GM18498 (cell line): ENCODE measurements around the gene ANKRD13A.
"Not testable (repeated sequence)": the region's sequence is repeated elsewhere in the genome, so short reads cannot be mapped to it uniquely, and the experiment has no call there.

ENCODE experiments used
- ATAC-seq: cut with Tn5 transposase; IDR thresholded peaks from one replicate; pipeline ENCODE4 v1.9.1; 2021; ENCODE audit warnings: mild to moderate bottlenecking, moderate library complexity; ENCODE audit not compliant: unreplicated experiment

Gene ANKRD13A

DNA sequence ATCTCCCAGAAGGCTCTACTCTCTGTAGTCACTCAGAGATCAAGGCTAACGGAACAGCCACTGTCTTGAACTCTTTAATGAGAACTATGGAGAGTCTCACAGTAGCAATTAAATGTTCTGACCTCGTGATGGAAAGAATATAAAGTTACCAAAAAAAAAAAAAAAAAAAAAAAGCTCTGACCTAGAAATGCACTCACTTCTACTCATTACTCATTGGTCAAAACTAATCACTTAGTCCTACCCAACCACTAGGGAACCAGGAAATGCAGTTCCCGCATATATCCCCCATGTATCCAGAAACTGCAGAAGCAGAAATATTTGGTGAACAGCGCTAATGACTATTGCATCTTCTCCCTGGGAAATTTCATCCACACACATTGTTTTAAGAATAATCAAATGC, 78.6 kb downstream of the ANKRD13A start:
- no peak for ATAC-seq

DNA sequence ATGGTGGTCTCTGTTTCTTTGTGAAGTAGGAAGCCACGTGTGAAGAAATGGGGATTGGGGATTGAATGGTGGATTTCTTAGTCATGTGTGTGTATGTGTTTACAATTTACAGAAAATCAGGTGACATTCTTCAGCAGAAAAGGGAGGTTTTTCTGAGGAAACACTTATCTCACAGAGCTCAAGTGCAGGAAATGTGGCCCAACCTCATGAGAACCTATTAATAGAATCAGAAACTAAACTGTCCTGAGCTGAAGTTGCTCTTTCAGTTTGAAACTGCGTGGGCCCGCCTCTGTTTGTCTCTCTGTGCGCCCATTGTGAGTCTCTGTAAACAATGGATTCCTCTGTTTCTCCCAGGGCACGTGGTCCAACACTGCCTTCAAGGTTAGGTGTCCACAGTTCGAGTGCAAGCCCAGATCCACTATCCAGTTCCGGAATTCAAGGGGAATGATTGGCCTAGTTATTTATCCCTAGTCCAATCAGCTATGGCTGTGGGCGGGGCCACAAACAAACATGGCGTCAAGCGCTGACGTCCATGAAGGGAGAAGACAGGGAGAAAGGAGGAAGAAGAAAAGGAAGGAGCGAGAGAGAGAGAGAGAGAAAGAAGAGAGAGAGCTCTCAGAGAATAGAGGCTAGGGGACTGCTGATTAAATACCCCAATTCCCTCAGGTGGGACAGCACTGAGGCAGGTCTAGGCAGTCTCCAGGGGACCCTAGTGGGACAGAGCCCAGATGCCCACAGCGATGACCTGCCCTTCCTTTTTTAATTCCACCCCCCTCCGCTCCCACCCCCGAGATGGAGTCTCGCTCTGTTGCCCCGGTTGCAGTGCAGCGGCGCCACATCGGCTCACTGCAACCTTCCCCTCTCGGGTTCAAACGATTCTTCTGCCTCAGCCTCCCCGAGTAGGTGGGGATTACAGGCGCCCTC, 80.5 kb downstream of the ANKRD13A start:
- ATAC-seq: peak; percentile 79

DNA sequence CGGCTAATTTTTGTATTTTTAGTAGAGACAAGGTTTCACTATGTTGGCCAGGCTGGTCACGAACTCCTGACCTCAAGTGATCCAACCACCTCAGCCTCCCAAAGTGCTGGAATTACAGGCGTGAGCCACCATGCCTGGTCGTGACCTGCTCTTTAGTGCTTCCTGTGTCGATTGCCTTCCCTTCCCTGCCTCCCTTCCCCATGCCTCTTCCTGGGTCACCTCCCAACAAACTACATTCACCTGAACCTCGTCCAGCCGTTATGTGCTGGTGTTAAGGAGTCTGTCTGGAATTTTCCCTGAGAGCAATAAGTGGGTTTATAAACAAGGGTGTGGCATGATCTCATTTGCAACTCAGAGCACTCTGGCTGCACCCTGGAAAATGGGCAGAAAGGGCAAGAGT, 81.2 kb downstream of the ANKRD13A start:
- no peak for ATAC-seq

DNA sequence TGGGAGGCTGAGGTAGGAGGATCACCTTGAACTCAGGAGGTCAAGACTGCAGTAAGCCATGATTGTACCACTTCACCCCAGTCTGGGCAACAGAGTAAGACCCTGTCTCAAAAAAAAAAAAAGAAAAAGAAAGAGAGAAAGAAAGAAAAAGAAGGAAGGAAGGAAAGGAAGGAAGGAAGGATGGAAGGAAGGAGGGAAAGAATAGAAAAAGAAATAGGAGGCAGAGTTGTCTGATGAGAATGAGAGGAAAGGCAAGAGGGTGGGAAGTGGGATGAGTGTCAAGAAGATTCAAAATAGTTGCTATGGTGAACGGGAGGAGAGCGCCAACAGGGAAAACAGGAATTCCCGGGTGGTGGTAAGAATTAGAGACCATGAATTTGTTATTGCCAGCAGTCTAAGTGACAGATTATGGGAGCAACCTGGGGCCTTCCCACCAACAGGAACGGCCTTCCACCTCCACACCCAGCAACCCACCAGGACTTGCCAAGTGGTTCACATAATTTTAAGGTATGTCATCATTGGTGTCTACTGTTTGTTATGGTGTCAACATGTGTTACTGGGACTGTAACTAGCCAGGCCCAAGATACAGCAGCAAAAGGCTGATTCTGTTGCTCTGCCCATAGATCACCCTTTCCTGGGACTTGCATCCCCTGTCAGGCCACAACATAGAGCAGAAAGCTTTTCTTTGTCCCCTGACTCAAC, 85.2 kb downstream of the ANKRD13A start:
- ATAC-seq: no peak

DNA sequence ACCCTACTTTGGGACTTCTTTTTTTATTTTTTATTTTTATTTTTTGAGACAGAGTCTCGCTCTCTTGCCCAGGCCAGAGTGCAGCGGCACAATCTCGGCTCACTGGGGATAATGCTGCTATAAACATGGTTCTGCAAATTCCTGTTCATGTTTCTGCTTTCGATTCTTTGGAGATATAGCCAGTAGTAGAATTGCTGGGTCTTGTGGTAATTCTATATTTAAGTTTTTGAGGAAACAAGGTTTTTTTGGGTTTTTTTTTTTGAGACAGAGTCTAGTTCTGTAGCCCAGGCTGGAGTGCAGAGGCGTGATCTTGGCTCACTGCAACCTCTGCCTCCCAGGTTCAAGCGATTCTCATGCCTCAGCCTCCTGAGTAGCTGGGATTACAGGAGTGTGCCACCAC, 89.0 kb downstream of the ANKRD13A start:
- ATAC-seq: not testable (repeated sequence)

DNA sequence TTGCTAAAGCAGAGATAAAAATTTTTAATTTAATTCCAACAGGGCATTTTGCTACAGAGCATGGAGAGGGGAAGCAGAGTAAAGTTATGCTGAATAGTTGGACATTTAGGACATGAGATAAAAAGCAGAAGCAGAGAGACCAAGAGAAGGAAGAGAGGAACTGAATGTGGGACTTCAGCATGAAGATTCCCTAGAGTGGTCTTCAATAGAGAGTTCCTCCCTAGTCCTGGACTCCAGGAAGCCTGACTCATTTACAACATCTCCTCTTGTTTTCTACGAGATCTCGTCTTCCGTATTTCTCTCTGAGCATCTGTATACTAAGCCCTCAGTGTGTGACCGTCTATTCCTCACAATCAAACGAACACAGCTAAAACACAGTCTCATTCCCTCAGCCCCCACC, 89.7 kb downstream of the ANKRD13A start:
- ATAC-seq: no peak
